Measurements from ENCODE around the gene GPR161.

The GPR161 gene

DNA sequence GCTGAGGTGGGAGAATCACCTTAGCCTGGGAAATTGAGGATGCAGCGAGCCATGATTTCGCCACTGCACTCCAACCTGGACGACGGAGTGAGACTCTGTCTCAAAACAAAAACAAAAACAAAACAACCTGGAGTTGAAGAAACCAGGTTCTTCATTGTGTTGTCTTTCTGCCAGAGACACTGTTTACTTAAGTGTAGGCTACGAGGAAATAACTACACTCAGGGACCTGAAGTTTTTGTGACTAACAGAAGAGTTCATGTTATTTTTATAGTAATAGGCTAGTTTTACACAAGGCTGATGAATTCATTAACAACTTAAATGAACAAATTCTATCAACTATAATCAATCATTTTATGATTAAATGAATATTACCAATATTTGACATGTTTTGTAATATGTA lies 101.4 kb downstream of the GPR161 start:
- TF ChIP-seq POLR2A (IDR thresholded peaks at IDR 0.05; ENCODE audit: low read depth, low read length): no peak
- DNase-seq (ENCODE audit: insufficient read length, low spot score) (no peak), FAIRE-seq (no peak)

- FAIRE-seq (no peak), DNase-seq (ENCODE audit: insufficient read length, low spot score) (no peak)
- no peak for TF ChIP-seq POLR2A (IDR thresholded peaks at IDR 0.05; ENCODE audit: low read depth, low read length)
Measured at GRCh38 chr1:168032029-168032428, 104.7 kb downstream of the GPR161 start.

DNA sequence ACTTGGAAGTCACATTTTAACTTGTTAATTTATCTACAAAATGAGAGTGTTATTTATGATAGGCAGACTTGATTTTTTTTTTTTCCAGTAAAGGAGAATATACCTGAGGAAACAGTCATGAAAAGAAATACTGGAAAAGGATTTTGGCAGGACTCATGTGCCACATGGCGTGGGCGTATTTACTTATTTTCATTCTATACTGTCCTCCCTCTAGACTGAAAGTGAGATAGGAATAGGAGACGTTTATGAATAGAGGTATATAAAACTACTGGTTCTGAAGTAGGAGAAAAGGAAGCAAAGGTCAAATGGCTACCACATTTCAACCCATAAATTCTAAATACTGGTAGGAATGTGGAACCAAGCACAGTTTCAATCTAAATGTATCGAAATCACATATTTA lies 105.1 kb downstream of the GPR161 start:
- TF ChIP-seq POLR2A (IDR thresholded peaks at IDR 0.05; ENCODE audit: low read depth, low read length): no peak
- FAIRE-seq: no peak
- DNase-seq (ENCODE audit: insufficient read length, low spot score): no peak

DNA sequence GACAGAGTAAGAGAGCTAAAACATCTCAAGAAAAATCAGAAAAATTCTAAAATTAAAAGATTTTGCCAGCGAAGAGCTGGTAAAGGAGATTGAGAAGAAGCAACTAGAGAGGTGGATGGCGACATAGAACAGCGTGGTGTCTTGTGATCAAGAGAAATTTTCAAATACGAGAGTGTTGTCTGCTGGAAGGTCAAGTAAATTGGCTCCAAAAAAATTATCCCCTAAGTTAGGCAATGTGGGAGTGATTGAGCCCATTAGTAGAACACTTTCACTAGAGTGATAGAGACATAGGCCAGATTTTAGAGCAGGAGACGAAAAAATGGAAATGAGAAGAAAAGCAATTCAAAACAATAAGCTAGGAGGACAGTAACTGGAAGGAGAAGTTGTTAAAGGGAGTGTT lies 105.5 kb downstream of the GPR161 start:
- FAIRE-seq (no peak), DNase-seq (ENCODE audit: insufficient read length, low spot score) (no peak)
- TF ChIP-seq POLR2A (IDR thresholded peaks at IDR 0.05; ENCODE audit: low read depth, low read length): no peak

Measured in H54 (cell line).